Activated naive CD4-positive, alpha-beta T cell treated with anti-CD3 and anti-CD28 coated beads for 36 hours (primary cell): ENCODE results near the gene PITRM1. TPM values are rescaled to one million over a fixed set of nuclear protein-coding genes. Genes with fewer than 3 reads are reported as not detected.

ENCODE experiments used
- CTCF ChIA-PET: fragments of 350-600 bp; sonication (Branson Sonifier 250); formaldehyde crosslinking; loops from one replicate; lab custom pipeline; 2021; ENCODE audit warnings: antibody characterized with exemption; lab: Charles Lee
- DNase-seq: peaks from one replicate; pipeline ENCODE4 v3.0.0-alpha.2; 2020
- H3K27ac Mint-ChIP-seq: one replicate; pipeline ENCODE4 v1.8.0; 2021; ENCODE audit warnings: mild to moderate bottlenecking, mixed read lengths
- H3K27me3 Mint-ChIP-seq: one replicate; pipeline ENCODE4 v1.8.0; 2021; ENCODE audit warnings: low read depth, mixed read lengths
- H3K36me3 Mint-ChIP-seq: one replicate; pipeline ENCODE4 v1.8.0; 2021; ENCODE audit warnings: low read depth, mixed read lengths
- H3K4me1 Mint-ChIP-seq: one replicate; pipeline ENCODE4 v1.8.0; 2021; ENCODE audit warnings: low read depth, mixed read lengths
- H3K4me3 Mint-ChIP-seq: one replicate; pipeline ENCODE4 v1.8.0; 2021; ENCODE audit warnings: mild to moderate bottlenecking, moderate library complexity, mixed read lengths
- H3K9me3 Mint-ChIP-seq: one replicate; pipeline ENCODE4 v1.8.0; 2021; ENCODE audit warnings: mixed read lengths
- intact Hi-C: fragments of 100-400 bp; cut with micrococcal nuclease; formaldehyde crosslinking; loops from one replicate; pipeline ENCODE4 v1.15.1; 2023
- total RNA-seq, 2 experiments: library from RNA; stranded (reverse); gene quantifications; one replicate each; pipeline ENCODE4 v1.2.3, GENCODE V29; 2021

Gene PITRM1
- total RNA-seq, 2 experiments from 2014 or later: 65.6 to 74.5 TPM

DNA sequence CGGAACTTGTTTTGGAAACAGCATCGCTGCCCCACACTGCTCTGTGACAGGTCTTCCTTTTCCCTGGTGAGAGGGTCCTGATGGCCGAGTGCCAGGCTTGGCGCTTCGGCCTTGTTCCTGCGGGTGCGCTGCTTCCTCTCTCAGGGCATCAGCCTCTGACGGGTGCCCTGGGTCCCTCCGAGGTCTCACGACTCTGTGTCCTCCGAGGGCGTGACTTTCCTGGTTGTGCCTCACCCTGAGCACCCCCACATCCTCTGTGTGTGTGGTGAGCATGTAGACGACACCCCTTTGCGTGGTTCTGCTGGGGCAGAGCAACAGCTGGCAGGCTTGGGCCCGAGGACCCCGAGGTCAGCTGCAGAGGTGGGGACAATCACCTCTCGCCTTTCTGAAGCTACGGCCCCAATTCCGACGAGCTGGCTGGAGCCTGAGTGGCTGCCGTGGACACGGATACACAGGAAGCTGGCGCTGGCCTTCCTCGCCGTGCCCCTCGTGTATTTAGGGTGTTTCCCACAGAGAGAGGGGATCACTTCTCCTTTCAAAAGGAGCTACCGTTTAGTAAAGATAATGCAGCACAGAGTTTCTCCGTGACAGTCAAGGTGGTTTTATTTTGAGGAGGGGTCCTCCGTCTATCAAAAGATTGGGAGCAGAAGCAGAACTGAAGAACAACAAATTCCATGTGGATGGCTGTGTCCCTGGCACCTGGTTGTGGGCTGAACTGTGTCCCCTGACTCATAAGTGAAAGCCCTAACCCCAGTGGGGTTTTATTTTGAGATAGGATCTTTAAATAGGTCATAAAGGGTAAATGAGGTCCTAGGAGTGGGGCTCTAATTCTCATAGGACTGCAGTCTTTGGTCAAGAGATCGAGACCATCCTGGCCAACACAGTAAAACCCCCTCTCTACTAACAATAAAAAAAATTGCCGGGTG is 36.2 kb upstream of the PITRM1 start:
- H3K27ac Mint-ChIP-seq: no peak overlapping the region
- DNase-seq: no peak
- intact Hi-C loops: no loop called here
- CTCF ChIA-PET: interaction anchor here (0.7 kb wide), 1 partner anchor 935 kb away, joined by 5 read pairs; no protein-coding TSS in a partner anchor
- peaks cover 34% of the 10 kb centered on the region for H3K27me3 Mint-ChIP-seq
- no peaks in the 10 kb centered on the region for H3K9me3 Mint-ChIP-seq
- H3K4me1 Mint-ChIP-seq: no peaks in the 10 kb centered on the region
- no peak overlapping the region for H3K4me3 Mint-ChIP-seq
- no peaks in the 10 kb centered on the region for H3K36me3 Mint-ChIP-seq

DNA sequence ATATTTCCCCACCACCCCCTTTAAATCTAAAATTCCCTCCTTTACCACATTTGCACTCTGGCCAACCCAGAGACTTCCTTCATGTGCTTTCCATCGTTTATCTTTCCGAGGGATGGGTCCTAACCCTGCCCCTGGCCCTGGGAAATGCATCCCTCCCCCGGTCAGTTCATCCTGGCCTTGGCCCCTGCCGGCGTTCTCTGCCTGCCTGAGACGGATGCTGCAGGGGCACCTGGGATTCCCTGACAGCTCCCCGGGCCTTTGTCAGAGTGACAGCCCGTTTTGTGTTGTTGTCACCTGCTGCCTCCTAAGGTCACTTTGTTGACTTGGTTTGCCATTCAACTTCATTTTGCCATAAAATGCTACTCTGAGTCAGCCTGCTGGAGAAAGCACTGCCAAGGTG is 34.8 kb upstream of the PITRM1 start:
- intact Hi-C loops: no loop called here
- no peak for DNase-seq
- CTCF ChIA-PET: interaction anchor here (1.2 kb wide), 1 partner anchor 10 kb away, joined by 7 read pairs; no protein-coding TSS in a partner anchor
- Mint-ChIP-seq H3K27me3 (peaks cover 36% of the 10 kb centered on the region), H3K27ac (no peak overlapping the region), H3K4me1 (no peaks in the 10 kb centered on the region), H3K4me3 (no peak overlapping the region), H3K36me3 (no peaks in the 10 kb centered on the region), H3K9me3 (no peaks in the 10 kb centered on the region)

DNA sequence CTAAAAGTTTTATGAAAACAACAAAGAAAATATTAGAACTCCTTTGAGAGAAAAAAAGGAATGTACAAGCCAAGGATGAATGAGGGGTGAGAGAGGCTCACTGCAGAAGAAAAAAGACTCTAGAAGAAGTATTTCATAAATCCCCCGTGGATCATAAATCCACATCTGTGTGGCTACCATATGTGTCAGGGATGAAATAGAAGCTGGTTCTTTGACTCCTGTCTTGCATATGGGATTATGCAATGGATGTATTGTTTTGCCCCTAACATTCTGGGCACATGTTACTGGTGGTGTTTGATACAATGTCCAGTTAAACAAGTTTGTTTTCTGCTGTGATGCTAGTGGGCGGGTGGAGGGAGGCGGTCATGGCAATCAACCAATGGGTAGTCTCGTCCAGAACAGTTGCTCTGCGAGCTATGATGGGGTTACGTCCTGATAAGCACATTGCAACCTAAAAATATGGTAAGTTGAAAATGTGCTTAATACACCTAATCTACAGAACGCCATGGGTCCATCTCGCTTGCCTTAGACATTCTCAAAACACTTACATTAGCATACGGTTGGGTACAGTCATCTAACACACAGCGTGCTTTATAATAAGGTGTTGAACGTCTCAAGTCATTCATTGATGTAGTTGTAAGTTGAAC is 34.1 kb upstream of the PITRM1 start:
- Mint-ChIP-seq H3K9me3 (no peaks in the 10 kb centered on the region), H3K27ac (no peak overlapping the region), H3K4me1 (no peaks in the 10 kb centered on the region), H3K4me3 (no peak overlapping the region), H3K27me3 (peaks cover 40% of the 10 kb centered on the region), H3K36me3 (no peaks in the 10 kb centered on the region)
- CTCF ChIA-PET: interaction anchor here (0.6 to 1.2 kb wide), 2 partner anchors 9 to 1283 kb away, joined by 4 to 7 read pairs; no protein-coding TSS in a partner anchor
- DNase-seq: no peak
- intact Hi-C loops: no loop called here

DNA sequence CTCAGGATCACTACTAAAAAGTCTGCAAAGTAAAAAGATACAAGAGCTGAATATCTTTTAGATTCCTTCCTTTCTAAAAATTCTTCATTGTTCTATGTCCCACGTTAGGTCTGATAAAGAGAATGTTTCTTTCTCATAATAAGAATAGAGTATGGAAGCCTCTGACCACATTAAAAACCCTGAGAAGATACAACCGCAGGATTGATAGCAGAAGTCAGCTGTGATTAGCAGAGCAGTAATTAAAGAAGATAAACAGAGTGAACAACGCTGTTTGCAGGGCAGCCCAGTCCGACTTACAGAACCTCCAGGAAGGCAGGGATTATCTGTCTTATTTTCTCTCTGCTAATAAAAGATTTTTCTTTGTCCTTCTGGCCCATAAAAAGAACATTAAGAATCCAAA is 31.4 kb upstream of the PITRM1 start:
- no peak overlapping the region for H3K4me3 Mint-ChIP-seq
- intact Hi-C loops: no loop called here
- CTCF ChIA-PET: no interaction called here
- H3K9me3 Mint-ChIP-seq: no peaks in the 10 kb centered on the region
- H3K27me3 Mint-ChIP-seq: peaks cover 42% of the 10 kb centered on the region
- no peak for DNase-seq
- no peak overlapping the region for H3K27ac Mint-ChIP-seq
- H3K36me3 Mint-ChIP-seq: no peaks in the 10 kb centered on the region
- H3K4me1 Mint-ChIP-seq: no peaks in the 10 kb centered on the region

DNA sequence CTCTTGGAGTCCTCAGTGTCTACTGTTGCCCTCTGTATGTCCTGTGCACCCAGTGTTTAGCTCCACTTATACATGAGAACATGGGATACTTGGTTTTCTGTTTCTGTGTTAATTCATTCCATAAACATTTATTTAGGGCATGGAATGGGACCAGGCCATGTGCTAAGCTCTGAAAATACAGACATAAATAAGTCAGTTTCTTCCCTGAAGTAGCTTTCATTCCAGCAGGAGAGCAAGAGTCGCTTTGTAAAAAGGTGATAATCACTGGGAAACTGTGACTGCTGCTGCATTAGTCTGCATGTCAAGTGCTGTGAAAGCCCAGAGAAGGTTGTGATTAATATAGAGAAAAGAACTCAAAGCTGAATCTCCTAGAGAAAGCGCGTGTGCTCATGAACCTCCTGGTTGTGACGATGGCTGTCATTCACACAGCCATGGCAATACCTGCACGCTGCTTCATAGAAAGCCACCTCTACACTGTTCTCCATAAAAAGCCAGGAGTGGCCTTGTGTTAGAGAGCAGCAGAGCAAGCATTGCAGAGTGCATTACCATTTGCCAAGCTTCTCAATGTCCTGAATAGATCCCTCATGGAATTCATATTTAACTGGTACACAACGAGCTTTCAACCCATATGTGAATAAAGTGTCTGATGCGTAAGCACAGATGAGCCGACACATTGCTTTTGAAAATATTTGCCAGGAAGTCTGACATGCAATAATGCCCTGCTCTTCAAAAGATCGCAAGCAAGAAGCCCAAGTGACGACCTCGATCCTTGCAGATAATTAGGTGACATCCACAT is 30.6 kb upstream of the PITRM1 start:
- Mint-ChIP-seq H3K27me3 (peaks cover 43% of the 10 kb centered on the region), H3K4me1 (no peaks in the 10 kb centered on the region), H3K9me3 (no peaks in the 10 kb centered on the region), H3K36me3 (no peaks in the 10 kb centered on the region), H3K4me3 (no peak overlapping the region), H3K27ac (no peak overlapping the region)
- DNase-seq: no peak
- intact Hi-C loops: no loop called here
- CTCF ChIA-PET: no interaction called here

DNA sequence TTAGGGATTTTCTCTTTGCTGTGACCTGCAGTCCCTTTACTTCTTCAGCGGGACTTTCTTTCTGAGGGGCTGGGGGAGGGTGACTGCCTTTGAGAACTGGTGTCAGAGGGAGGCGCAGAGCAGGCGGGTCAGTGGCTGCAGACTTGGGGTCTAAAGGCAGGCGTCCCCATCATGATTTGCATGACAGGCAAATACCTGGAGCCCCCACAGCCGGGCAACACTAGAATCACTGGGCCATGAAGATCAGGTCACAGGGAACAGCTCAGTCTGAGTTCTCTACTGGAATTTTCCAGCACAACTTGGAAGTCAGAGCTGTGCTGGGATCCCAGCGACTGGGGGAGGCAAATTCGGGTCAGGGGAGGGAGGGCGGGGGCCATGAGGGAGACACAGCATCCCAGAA is 29.2 kb upstream of the PITRM1 start:
- Mint-ChIP-seq H3K36me3 (no peaks in the 10 kb centered on the region), H3K4me1 (peaks cover 7% of the 10 kb centered on the region), H3K4me3 (no peak overlapping the region), H3K27me3 (peaks cover 37% of the 10 kb centered on the region), H3K27ac (no peak overlapping the region), H3K9me3 (no peaks in the 10 kb centered on the region)
- CTCF ChIA-PET: interaction anchor here (1.7 kb wide), 1 partner anchor 1455 kb away, joined by 3 read pairs; no protein-coding TSS in a partner anchor
- DNase-seq: no peak
- intact Hi-C loops: no loop called here

DNA sequence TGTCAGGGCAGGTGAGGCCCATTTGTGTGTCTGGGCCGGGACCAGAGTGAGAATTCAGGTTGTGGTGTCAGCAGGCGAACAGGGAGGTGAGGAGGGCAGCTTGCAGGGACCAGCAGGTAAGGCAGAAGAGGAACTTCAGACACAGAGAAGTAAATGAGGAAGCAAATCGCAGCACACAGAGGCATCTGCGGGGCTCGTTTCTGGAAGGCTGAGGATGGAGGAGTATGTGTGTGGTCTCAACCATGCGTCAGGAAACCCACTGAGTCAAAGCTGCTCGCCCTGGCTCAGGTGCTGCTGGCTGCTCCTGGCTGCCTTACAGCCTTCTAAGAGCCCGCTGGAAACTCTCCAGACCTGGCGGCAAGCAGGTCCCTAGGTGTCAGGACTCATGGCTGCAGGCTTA is 26.9 kb upstream of the PITRM1 start:
- intact Hi-C loops: loop anchor here (5.0 kb wide), 1 partner anchor 1568 kb away; no protein-coding TSS in a partner anchor
- no peak for DNase-seq
- Mint-ChIP-seq H3K27ac (no peak overlapping the region), H3K4me3 (no peak overlapping the region), H3K27me3 (peaks cover 36% of the 10 kb centered on the region), H3K4me1 (peaks cover 7% of the 10 kb centered on the region), H3K9me3 (no peaks in the 10 kb centered on the region), H3K36me3 (no peaks in the 10 kb centered on the region)
- CTCF ChIA-PET: interaction anchor here (0.6 kb wide), 1 partner anchor 1494 kb away, joined by 3 read pairs; no protein-coding TSS in a partner anchor

DNA sequence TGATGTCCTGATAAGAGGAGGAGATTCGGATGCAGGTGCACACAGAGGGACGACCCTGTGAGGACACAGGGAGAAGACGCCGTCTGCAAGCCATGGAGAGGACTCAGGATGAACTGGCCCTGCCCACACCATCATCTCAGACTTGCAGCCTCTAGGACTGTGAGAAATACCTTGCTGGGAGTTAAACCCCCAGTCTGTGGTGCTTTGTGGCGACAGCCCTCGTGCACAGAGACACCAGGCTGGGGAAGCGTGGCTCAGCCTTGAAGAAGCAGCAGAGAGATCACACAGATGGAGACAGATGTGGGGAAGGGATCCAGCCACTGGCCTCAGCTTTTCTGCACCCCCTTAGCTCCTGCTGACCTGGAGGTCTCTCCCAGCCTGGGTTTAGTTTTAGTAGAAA is 26.3 kb upstream of the PITRM1 start:
- Mint-ChIP-seq H3K36me3 (no peaks in the 10 kb centered on the region), H3K4me1 (peaks cover 7% of the 10 kb centered on the region), H3K9me3 (no peaks in the 10 kb centered on the region), H3K27me3 (peaks cover 37% of the 10 kb centered on the region), H3K27ac (no peak overlapping the region), H3K4me3 (no peak overlapping the region)
- CTCF ChIA-PET: no interaction called here
- DNase-seq: no peak
- intact Hi-C loops: loop anchor here (5.0 kb wide), 1 partner anchor 1568 kb away; no protein-coding TSS in a partner anchor

DNA sequence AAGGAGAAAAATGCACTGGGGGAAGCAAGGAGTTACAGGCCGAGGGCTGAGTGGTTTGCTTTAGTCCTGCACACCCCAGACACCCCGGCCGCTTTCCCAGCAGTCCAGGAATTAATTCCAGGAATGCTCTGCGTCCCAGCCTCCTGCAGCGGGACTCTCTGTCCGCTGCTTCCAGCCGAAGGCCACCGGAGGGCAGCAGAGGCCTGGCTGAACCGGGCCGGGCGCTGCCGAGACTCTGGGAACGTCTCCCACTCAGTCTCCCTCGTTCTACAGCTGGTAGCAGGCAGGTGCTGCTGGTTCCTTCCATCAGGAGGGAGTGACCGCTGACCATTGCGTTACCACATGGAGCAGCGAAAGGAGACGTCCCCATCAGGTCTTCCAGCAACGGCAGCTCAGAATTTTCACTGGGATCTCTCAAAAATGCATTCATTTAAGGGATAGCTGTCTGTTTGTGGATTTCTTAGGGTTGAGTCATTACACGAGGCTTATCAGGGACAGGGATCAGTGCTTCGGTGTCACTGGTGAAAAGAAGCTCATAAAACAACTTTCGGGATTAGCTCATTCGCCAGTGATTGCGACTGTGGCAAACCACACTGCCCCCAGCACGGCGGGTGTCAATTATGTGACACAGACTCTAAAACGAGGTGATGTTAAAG is 24.9 kb upstream of the PITRM1 start:
- Mint-ChIP-seq H3K4me1 (peaks cover 10% of the 10 kb centered on the region), H3K4me3 (no peak overlapping the region), H3K36me3 (no peaks in the 10 kb centered on the region), H3K27me3 (peaks cover 41% of the 10 kb centered on the region), H3K9me3 (no peaks in the 10 kb centered on the region), H3K27ac (no peak overlapping the region)
- intact Hi-C loops: loop anchor here (1.0 to 5.0 kb wide), 2 partner anchors 30 to 1570 kb away; no protein-coding TSS in a partner anchor
- DNase-seq: peak; percentile 84
- CTCF ChIA-PET: interaction anchor here (0.6 to 2.5 kb wide), 14 partner anchors 9 to 1567 kb away, joined by 3 to 14 read pairs (median 3); no protein-coding TSS in a partner anchor

DNA sequence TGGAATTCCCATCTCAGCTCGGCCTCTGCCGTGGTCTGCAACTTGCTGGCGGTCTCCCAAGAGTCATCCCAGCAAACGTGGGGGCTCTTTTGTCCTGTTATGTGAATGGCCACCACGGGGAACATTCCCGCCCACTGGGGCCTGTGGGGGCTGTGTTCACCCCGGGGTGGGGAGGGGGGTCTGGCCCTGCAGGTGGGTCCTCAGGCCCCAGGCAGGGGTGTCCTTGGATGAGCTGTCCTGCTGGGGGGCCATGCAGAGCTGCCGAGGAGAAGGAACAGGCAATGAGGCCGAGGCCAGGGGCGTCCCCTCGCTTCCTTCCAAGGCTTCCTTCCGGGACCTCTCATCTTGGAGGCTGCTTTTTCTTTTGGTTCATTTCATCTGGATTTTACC is 24.4 kb upstream of the PITRM1 start:
- Mint-ChIP-seq H3K9me3 (no peaks in the 10 kb centered on the region), H3K27me3 (peaks cover 41% of the 10 kb centered on the region), H3K36me3 (no peaks in the 10 kb centered on the region), H3K27ac (no peak overlapping the region), H3K4me1 (peaks cover 10% of the 10 kb centered on the region), H3K4me3 (no peak overlapping the region)
- CTCF ChIA-PET: interaction anchor here (0.7 to 2.5 kb wide), 7 partner anchors 8 to 1567 kb away, joined by 3 to 14 read pairs (median 4); no protein-coding TSS in a partner anchor
- intact Hi-C loops: loop anchor here (1.0 to 5.0 kb wide), 2 partner anchors 30 to 1570 kb away; no protein-coding TSS in a partner anchor
- no peak for DNase-seq

DNA sequence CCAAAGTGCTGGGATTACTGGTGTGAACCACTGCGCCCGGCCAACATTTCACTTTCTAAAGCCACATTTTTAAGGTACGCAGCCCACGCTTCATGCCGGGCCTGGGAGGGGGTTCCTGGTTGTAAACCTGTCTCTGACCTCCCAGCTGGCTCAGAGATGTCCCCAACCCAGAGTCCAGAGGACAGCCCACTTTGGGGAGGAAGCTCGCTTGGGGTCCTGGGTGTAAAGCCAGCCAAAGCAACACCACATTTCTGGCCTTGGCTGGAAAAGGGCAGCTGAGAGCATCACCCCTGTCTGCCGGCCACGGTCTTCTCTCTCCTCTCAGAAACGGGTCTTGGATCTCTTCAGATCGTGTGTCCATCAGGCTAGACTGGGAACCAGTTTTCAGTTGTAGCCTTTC is 23.9 kb upstream of the PITRM1 start:
- no peak for DNase-seq
- H3K36me3 Mint-ChIP-seq: no peaks in the 10 kb centered on the region
- CTCF ChIA-PET: interaction anchor here (0.7 to 2.5 kb wide), 3 partner anchors 8 to 1460 kb away, joined by 3 to 14 read pairs (median 3); no protein-coding TSS in a partner anchor
- intact Hi-C loops: loop anchor here (5.0 kb wide), 1 partner anchor 1571 kb away; no protein-coding TSS in a partner anchor
- H3K9me3 Mint-ChIP-seq: no peaks in the 10 kb centered on the region
- H3K27me3 Mint-ChIP-seq: peaks cover 36% of the 10 kb centered on the region
- H3K27ac Mint-ChIP-seq: no peak overlapping the region
- no peak overlapping the region for H3K4me3 Mint-ChIP-seq
- H3K4me1 Mint-ChIP-seq: peaks cover 10% of the 10 kb centered on the region
